NCI-H345 treated with DMSO at 0.1 percent for 48 hours (cell line): Measurements from ENCODE around the gene OXNAD1.

Experiments
- DNase-seq: peaks from one replicate; lab custom pipeline; 2025; ENCODE audit not compliant: unreplicated experiment; lab: John Stamatoyannopoulos, UW

OXNAD1 gene

GRCh38 chr3:16273867-16274266 lies 8.9 kb downstream of the OXNAD1 start:
- DNase-seq: no peak

- DNase-seq: no peak
Observed at GRCh38 chr3:16277471-16277870, 12.5 kb downstream of the OXNAD1 start.

GRCh38 chr3:16279010-16279801 lies 14.2 kb downstream of the OXNAD1 start:
- no peak for DNase-seq

- DNase-seq: no peak
Observed at GRCh38 chr3:16280671-16281070, 15.7 kb downstream of the OXNAD1 start.

DNA sequence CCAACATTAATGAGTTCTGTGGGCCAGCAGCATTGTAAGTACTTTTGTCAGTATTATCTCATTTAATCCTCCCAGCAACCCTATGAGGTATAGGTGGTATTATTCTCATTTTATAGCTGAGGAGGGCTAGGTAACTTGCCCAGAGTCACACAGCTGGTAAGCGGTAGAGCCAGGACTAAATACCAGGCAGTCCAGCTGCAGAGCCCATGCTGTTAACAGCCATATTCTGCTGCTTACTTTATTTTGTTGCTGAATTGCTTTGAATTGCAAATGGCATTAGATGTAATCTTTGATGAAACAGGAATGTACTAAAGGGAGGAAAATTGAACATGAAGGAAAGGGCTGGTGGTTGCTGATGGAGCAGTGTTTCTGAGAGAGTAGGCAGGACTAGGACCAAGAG lies 19.6 kb downstream of the OXNAD1 start:
- no peak for DNase-seq

- no peak for DNase-seq
Observed at GRCh38 chr3:16286161-16286560, 21.1 kb downstream of the OXNAD1 start.

DNA sequence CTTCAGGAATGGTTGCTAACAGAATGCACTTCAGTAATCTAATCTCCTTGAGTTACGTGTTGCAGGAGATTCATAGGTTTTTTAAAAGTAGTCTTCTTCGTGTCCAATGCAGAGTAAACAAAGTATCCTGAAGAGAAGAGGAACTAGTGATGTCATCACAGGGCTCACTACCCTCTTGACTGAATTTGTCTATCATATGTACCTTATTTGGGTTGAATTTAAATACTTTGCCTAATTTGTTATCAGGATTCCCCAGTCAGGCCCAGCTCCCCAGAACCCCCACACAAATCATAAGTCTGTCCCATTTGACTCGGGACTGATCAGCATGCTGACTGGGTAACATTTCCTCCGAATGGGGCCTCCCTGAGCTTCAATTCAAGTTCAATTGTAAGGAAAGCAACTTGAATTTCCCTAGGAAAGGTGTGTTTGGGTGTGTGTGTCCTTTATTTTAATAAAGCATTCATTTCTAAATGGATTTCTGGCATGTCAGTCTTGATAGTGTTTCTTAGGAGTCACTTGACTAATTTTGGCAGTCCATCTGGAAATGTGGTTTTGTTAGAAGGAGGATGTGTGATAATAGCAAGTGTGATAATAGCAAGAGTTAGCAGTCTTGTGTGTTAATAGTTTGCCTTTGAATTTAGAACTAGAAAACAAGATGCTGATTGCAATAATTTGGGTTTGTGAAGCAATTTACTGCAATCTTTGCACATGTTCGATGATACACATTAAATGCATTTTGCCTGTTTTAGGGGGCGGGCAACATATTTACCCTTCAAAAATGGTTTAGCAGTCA lies 21.9 kb downstream of the OXNAD1 start:
- DNase-seq: no peak

DNA sequence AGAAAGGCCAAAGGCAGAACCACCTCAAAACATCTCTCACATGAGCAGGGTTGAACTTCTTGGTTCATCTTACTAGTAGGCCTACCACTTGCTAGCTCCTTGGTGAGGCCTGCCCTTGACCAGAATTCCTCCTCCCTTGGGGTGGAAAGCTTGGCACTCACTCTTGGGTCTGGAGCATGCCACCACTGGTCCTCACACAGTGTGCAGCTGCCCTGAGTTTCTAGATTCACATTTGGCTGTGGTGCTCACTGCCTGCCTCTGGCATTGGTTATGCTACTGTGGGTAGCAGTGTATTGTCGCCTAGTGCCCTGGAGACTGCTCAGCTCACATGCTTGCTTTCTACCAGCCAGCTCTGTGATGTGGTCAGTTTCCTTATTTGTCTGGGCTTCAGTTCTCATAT lies 23.7 kb downstream of the OXNAD1 start:
- no peak for DNase-seq

GRCh38 chr3:16289144-16289889 lies 24.3 kb downstream of the OXNAD1 start:
- no peak for DNase-seq

DNA sequence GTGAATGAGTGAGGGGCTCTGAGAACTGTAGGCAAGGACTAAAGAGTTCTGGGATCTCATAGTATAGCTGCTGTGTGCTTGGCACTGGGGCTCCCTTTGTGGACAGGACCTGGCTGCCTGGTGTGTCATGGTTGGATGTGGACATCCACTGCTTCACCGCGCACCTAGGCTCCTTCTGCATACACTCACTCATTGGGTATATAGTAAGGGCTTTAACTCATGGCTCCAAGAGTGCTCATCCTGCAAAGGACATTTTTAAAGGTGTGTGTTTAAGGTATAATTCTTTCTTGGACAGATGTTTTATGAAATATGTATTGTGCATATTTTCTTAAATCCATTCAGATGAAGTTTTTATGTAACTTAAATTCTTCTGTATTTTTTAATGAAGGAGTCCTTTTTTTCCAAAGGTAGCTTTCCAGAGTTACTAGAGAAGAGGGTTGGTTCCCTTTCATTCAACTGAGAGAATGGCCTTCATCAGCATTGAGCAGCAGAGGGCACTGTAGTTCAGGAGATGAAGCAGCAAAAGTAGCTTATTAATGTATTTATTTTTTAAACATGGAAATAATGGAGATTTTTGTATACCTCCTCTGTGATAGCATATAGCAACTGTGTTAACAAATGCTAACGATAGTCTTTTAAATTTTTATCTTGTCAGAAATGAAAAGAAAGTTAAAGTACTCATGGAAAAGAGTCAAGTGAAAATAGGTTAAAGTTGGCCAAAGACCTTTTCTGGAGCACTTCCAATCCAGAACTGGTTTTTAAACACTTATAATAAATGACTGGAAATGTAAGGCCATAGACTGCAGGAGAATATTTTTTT lies 25.2 kb downstream of the OXNAD1 start:
- DNase-seq: peak; percentile 16

DNA sequence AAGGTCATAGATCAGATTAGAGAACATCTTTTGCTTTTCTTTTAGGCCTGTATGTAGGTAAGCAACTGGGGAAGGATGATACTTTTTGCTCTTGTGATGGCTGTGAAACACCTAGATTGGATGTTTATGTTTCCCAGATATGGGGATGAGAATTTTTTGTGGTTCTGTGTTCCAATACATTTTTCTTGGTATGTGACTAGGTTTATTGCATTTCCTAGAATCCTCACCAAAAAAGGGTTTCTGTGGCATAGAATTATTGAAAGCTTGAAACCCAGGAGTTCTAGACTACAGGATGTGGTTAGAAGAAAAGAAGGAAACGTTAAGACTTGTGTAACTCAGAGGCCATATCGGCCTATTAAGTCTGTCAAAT lies 25.8 kb downstream of the OXNAD1 start:
- no peak for DNase-seq

DNA sequence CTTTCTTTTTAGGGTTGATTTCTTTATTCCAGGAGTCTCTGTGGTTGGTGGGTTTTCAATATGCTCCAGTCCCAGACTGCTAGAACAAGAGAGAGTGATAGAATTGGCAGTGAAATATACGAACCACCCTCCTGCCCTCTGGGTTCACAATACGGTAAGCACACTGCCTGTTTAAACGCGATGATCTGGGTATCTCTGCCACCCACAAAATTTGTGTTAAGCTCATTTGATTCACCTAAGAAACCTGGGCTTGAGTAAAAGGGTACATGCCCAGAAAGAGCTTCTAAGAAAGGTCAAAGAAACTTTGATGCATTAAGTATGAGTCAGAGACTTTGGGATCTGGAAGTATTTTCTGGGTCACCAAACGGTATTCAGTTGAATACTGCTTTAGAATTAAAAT lies 29.8 kb downstream of the OXNAD1 start:
- DNase-seq: no peak

- DNase-seq: no peak
Observed at GRCh38 chr3:16295298-16295890, 30.4 kb downstream of the OXNAD1 start.

GRCh38 chr3:16297997-16298885 lies 33.2 kb downstream of the OXNAD1 start:
- DNase-seq: no peak

DNA sequence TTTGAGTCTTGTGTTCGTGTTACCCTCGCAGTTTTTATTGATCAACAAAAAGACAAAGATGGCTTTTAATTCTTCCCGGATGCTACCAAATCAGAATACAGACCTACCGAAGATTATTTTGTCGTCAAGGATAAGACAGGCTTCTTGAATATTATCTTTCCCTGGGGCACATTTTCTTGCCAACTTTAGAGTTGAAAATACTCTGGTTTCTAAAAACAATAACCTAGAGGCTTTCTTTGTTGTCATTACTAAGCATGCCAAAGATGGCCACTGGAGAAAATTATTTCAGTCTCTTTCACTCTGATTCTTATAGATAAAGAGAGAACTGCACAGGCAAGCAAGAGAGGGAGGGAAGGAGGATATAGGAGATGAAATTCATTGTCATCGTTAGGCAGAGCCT lies 33.9 kb downstream of the OXNAD1 start:
- no peak for DNase-seq

DNA sequence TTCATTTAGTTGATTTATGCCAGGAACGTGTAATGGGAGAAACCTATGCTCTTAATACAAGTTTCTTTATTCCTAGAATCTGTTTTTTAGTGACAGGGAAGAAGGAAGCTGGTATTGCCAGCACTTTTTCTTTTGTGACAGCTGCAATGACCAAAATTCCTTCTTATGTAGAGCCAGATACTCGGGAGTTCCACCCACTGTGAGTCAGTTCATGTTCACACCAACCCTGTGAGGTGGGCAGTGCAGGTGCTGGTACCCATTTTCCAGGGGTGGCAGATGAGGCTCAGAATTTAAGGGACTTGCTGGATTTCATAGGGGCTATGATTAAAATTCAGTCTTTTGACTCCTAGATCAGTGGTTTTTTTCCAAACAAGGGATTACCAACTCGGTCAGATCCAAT lies 34.7 kb downstream of the OXNAD1 start:
- no peak for DNase-seq

GRCh38 chr3:16300307-16300706 lies 35.3 kb downstream of the OXNAD1 start:
- no peak for DNase-seq

DNA sequence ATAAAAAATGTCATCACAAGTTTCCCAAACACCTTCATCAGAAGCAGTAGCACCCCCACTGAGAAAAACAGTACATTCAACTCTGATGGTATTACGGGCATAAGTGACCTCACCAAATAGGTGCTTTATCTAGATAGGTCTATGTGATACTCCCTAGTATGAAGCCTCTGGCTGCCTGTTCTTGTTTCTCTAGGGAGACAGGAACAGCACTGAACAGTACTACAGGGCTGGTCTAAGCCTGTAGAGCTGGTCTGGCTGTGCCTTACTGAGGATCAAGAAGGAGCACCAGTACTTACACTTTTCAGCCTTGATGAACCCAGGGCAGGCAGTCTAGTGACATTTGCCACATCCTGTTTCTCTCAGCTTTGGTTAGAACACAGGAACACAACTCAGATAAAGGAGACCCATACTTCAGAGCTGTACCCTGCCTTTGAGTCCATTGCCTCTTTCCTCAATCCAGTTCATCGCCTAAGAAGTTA lies 35.9 kb downstream of the OXNAD1 start:
- DNase-seq: no peak

DNA sequence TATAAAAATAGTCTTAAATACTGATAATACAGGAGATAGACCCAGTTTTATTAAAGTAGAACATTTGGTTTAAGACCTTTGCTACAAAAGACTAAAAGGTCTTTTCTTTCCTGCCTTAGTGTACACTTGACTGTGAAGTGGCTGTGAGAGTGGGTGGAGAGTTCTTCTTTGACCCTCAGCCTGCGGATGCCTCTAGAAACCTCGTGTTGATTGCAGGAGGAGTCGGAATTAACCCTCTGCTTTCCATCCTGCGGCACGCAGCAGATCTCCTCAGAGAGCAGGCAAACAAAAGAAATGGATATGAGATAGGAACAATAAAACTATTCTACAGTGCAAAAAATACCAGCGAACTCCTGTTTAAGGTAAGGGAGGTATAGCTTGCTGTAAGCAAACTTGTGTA lies 36.5 kb downstream of the OXNAD1 start:
- DNase-seq: no peak
